GM13977 (cell line): ENCODE measurements around the gene UTP20.

Experiments used
- DNase-seq: peaks from one replicate; pipeline ENCODE4 v3.0.0; 2012; ENCODE audit warnings: low spot score
- in situ Hi-C: fragments of 300-500 bp; cut with MboI; formaldehyde crosslinking; loops from one replicate; pipeline ENCODE4 v1.12.0; 2022; ENCODE audit warnings: low sequenced_read_pairs, low pct_unique_long_range_greater_than_20kb, mixed read lengths, inconsistent platforms; ENCODE audit not compliant: unreplicated experiment
- TF ChIP-seq, protein P1 (sequence below): IDR thresholded peaks from 2 replicates; pipeline ENCODE4 v1.5.1; 2012; ENCODE audit warnings: mild to moderate bottlenecking, control low read depth; ENCODE audit not compliant: insufficient read depth; ENCODE audit errors: extremely low read depth, missing control alignments

UTP20 gene

DNA sequence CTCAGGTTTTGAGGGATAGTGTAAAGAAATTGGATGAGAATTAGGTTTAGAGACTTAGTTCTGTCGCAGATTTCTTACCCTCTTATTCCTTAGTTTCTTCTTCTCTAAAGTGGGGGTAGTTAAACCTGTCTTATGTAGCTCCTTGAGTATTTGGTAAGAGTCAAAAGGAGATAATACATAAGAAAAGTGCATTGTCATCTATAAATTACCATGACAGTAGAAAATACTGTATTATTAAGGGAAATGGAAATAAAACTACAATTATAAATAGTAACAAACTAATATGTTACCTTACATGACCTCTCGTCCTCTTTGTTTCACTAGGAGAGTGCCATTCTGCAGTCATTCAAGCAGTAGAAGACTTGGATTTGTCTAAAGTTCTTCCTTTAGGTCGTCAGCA lies 49.0 kb downstream of the UTP20 start:
- in situ Hi-C loops, result no loop called here
- DNase-seq, result no peak
- TF ChIP-seq, protein P1, sequence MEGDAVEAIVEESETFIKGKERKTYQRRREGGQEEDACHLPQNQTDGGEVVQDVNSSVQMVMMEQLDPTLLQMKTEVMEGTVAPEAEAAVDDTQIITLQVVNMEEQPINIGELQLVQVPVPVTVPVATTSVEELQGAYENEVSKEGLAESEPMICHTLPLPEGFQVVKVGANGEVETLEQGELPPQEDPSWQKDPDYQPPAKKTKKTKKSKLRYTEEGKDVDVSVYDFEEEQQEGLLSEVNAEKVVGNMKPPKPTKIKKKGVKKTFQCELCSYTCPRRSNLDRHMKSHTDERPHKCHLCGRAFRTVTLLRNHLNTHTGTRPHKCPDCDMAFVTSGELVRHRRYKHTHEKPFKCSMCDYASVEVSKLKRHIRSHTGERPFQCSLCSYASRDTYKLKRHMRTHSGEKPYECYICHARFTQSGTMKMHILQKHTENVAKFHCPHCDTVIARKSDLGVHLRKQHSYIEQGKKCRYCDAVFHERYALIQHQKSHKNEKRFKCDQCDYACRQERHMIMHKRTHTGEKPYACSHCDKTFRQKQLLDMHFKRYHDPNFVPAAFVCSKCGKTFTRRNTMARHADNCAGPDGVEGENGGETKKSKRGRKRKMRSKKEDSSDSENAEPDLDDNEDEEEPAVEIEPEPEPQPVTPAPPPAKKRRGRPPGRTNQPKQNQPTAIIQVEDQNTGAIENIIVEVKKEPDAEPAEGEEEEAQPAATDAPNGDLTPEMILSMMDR, result no peak

DNA sequence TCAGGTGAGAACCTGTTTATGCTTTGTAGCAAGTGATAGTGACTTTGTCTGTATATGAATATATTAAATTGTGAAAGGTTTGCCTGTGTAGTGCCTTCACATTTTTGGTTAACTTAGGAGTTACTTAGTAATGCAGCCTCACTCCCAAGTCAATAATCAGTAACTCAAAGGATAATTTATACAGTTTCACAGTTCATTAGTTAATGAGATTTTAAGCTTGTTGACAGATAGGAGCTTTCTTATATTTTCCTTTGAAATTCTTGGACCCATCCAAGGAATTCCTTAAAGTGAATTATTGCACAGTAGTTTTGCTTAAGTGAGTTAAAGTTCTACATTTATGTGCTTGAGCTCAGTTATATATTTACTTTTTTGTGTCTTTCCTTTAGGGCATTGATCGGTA lies 50.7 kb downstream of the UTP20 start:
- DNase-seq, result no peak
- in situ Hi-C loops, result no loop called here
- TF ChIP-seq, protein P1, result no peak

DNA sequence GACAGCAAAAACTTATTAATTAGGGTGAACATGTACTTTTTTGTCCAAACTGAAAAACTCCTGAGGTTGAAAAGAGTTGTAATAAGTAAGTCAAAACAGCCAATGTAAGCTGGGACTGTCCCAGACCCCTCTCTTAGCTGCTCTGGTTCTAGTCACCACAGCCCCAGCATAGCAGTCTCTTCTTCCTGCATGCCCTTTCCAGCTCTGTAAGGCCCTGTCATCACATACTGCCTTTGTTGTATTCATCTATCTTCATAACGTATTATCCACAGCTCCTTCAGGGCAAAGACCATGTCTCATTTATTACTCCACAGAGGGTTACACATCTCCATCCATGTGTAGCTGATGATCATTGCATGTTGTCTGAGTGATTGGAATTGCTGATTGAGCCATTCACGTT lies 56.5 kb downstream of the UTP20 start:
- TF ChIP-seq, protein P1, result no peak
- no peak for DNase-seq
- in situ Hi-C loops, result no loop called here

DNA sequence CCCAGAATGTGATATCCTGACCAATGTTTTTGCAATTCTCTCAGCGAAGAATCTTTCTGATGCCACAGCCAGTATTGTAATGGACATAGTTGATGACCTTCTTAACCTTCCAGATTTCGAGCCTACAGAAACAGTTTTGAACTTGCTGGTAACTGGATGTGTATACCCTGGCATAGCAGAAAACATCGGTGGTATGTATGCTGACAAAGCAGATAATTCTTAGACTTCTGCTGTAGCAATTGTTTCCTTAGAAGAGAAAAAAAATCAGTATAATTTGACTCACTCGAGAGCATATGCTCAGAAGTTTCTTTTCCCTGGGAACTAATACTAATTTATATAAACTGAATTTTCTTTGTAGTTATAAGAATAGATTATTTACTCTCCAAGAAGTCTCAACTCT lies 58.2 kb downstream of the UTP20 start:
- no peak for DNase-seq
- TF ChIP-seq, protein P1, result no peak
- in situ Hi-C loops, result no loop called here

DNA sequence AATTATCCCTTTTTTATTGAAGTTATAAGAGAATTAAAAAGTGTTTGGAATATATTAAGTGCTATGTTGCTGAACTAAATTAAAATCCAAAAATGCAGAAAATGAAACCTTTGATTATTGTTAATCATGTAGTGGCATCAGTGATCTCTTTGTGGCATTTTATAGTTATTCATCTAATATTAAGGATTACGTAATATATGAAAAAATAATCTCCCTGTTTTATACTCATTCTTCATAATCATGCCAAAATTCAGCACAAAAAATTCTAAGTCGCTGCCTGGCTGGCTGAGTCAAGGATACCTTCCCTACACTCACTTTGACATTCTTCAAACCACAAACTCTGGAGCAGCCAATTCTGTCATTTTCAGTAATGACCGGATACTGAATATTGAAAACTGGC lies 64.0 kb downstream of the UTP20 start:
- no peak for DNase-seq
- TF ChIP-seq, protein P1, result no peak
- in situ Hi-C loops, result no loop called here

DNA sequence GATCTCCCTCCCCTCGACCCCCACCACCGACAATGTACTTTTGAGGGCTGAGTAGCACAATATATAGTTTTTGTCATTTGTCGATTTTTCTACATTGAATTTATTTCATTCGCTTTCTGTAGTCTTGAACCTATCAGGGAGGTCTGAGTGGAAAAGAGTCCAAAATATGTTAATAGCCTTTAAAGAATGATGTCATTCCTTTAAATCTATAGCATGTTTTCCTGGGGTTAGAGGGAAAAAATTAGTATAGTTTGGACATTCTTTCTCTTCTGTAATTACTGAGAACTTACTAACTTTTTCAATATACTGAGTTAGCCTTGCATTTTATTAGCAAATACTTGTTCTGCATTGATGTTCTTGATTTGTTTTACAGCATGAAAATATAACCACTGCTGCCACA lies 71.8 kb downstream of the UTP20 start:
- in situ Hi-C loops, result no loop called here
- TF ChIP-seq, protein P1, result no peak
- DNase-seq, result no peak

DNA sequence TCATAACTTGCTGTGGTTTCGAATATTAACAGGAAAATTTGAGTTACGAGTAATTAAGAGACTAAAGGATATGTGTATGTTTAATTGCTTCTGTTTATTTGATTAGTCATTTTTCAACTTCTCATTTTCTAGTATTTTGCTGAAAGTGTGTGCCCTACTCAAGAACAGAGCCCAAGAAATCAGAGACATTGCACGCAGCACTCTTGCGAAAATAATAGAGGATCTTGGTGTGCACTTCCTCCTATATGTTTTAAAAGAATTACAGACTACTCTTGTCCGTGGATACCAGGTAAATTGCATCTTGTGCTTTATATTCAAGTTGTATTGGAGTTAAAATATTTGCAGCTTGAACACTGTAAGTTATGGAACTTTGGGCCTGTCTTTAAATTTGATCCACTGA lies 76.9 kb downstream of the UTP20 start:
- TF ChIP-seq, protein P1, result no peak
- in situ Hi-C loops, result no loop called here
- DNase-seq, result no peak
